HFF-Myc (cell line): ENCODE results near the gene MRPS18A.

Experiments
- DNase-seq: peaks from one replicate; pipeline ENCODE4 v3.0.0-alpha.2; 2011; ENCODE audit warnings: low read depth; ENCODE audit errors: extremely low read depth
- H3K4me3 ChIP-seq: replicated peaks from 2 replicates; pipeline ENCODE4 v1.5.1; 2011; ENCODE audit warnings: low read depth, mild to moderate bottlenecking, control low read depth, low read length
- TF ChIP-seq, protein P1 (sequence below): IDR thresholded peaks from 2 replicates; pipeline ENCODE4 v1.5.1; 2012; ENCODE audit warnings: mild to moderate bottlenecking, low read depth, low read length, control low read depth; ENCODE audit errors: missing control alignments

MRPS18A gene

DNA sequence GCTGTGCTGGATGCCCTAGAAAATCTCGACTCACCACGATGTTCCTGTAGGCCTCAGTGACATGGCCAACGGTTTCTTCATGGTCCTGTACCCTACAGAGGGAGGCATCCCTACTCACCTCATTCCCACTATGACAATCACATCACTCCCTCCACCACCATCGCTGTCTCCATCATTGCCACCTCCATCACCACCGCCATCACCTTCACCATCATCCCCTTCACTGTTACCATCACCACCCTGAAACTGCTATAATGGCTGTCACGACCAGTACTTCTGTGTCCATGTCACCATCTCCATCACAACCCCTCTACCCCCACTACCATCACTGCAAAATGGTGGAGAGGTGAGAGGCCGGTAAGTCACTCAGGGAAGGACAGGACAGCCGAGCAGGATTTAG, 29.8 kb upstream of the MRPS18A start:
- H3K4me3 ChIP-seq: no peak overlapping the region
- no peak for DNase-seq
- TF ChIP-seq, protein P1, sequence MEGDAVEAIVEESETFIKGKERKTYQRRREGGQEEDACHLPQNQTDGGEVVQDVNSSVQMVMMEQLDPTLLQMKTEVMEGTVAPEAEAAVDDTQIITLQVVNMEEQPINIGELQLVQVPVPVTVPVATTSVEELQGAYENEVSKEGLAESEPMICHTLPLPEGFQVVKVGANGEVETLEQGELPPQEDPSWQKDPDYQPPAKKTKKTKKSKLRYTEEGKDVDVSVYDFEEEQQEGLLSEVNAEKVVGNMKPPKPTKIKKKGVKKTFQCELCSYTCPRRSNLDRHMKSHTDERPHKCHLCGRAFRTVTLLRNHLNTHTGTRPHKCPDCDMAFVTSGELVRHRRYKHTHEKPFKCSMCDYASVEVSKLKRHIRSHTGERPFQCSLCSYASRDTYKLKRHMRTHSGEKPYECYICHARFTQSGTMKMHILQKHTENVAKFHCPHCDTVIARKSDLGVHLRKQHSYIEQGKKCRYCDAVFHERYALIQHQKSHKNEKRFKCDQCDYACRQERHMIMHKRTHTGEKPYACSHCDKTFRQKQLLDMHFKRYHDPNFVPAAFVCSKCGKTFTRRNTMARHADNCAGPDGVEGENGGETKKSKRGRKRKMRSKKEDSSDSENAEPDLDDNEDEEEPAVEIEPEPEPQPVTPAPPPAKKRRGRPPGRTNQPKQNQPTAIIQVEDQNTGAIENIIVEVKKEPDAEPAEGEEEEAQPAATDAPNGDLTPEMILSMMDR: no peak

DNA sequence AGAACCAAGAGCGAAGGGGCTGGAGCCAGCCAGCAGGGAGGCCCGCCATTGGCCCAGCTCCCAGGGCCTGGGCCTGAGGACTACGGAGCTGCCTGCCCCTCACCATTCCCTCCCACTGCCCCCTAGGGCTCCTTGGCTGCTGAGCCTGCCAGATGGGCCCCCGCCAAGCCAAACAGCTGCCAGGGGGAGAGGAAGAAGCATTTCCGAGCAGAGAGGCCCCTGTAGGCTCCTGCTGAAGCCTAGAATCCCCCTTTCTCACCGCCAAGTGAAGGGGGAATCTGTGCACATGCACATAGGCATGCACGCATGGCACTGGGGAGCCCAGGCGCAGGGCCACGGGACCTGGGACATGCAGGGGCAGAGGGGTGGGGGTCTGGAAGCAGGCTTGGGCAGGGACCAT, 28.5 kb upstream of the MRPS18A start:
- no peak for DNase-seq
- H3K4me3 ChIP-seq: no peak overlapping the region
- TF ChIP-seq, protein P1: no peak

DNA sequence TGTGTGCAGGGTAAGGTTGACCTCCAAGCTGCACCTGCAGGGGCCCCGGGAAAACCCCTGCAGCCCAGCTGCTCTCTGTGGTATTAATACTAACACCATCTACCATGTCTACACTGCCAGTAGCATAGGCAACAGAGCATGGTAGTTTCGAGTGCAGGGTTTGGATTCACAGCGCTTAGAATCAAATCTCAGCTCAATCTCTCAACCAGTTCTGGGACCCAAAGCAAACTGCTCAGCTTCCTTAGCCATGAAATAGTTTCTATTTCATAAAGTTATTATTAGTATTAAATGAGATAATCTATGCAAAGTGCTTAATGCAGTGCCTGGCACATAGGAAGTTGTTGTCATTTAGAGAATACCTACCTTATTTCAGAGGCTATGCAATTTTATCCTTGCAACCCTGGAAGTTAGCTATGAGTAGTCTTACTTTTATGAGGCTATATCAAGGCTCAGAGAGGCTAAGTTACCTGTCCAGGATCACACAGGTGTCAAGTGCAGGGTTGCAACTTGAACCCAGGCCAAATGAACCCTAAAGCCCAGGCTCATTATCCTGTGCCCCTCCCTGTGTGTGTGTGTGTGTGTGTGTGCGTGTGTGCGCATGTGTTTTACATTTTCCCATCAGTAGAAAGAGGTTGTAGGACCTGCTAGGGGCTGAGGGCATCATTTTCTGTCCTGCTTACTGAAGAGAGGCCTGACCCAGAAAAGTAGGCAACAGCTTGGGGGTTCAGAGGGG, 27.6 kb upstream of the MRPS18A start:
- TF ChIP-seq, protein P1: no peak
- no peak overlapping the region for H3K4me3 ChIP-seq
- no peak for DNase-seq

DNA sequence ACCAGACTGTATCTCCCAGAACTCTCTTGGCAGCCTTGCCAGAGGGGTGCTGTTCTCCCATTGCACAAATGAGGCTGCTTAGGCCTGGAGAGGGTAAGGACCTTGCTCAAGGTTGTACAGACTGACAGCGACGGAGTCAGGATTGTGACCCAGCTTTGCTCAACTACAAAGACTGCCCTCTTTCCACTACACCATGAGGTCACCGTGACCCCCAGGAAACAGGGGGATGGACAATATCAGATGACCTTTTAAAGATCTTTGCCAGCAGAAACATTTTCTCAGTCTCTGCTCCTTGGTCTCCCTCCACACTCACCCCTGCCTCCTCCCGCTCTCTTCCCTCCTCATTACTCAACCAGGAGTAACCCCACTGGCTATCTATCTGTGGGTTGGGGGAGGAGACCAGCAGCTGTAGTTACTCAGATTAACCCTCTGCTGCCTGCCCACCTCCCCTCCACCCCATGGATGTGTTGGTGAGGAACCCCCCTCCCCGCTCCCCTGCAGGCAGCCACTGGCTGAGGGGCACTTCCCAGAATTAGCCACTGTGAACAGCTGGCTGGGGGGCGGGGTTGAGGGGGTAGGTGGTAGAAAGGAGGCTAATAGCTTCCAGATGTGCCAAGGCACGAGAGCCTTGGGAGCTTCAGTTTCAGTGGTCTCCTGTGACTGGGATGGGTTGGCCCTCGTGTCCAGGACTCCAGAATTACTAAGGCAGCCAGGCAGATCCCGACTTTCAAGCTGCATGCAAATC, 26.9 kb upstream of the MRPS18A start:
- TF ChIP-seq, protein P1: no peak
- peak; percentile 73 for DNase-seq
- H3K4me3 ChIP-seq: no peak overlapping the region

DNA sequence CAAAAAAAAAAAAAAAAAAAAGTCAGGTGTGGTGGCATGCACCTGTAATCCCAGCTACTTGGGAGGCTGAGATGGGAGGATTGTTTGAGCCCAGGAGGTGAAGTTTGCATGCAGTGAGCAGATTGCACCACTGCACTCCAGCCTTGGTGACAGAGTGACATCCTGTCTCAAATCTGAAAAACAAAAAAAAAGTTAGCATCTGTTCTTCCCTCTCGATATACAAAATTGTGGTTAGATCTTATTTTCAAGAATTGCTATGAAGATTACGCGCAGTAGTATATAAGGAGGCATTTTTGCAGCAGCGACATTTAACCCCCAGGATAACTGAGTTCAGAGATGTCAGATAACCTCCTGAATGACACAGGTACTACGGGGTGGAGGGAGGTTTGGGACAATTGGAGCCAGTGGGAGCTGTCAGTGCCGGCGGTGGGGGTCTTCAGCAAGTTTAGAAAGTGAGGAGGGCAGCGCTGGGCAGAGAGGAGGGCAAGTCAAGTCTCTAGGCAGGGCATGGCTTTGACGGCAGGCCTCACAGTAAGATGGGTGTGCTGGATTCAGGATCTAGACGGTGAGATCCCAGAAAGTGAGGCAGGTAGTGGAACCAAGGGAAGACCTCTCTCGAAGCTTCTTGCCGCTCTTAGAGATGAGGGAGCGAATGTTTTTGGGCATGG, 26.2 kb upstream of the MRPS18A start:
- no peak overlapping the region for H3K4me3 ChIP-seq
- TF ChIP-seq, protein P1: no peak
- DNase-seq: no peak

DNA sequence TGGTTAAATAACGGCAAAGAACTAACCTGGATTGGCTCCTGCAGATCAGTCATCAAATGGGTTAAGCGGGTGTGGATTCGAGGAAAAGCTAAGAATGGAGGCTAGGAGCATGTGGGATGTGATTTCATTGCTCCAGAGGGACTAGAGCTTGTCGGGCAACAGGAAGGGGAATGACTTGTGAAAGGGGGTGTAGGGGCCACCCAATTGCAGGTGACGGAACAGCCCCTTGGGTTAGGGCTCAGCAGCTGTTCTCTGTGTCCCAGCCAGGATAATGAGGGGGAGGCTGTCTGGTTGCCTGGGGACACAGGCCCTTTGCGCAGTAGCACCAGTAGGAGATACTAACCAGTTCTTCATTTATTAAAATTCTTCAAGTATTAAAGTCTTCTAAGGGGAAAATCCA, 25.0 kb upstream of the MRPS18A start:
- H3K4me3 ChIP-seq: no peak overlapping the region

More for the DNA sequence above, 25.0 kb upstream of the MRPS18A start:
- TF ChIP-seq, protein P1: no peak
- no peak for DNase-seq
